ENCODE results near the gene RLN1.
"Not testable (repeated sequence)": the region's sequence is repeated elsewhere in the genome, so short reads cannot be mapped to it uniquely, and the experiment has no call there.

The RLN1 gene

DNA sequence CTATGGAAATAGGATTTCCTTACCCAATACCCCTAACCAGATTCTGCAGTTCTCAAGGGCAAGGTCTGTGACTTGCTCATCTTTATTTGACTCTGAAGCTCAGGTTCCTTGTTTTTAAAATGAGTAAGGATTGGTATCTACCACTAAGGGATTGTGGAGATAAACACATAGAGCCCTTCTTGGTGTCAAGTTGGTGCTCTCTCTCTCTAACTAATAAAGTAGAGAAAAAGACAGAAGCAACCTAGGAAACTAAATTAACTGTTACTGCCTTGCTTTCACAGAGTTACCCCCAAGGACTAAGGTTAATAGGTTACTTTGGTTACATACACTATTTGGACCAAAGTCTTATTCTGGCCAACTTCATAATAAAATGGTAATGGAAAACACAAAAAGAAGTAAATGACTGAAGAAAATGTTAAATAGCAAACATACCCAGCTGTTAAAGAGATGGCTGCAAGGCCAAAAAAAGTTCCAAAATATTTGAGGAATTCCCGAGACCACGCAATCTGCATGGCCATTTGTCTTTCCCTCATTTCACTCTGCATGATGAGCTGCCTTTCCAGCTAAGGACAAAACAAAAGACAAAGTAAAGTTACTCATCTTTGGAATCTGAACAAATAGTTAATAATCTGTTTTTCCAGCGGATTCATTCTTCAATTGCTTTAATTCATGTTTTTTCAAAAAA lies 21.8 kb upstream of the RLN1 start:
- peaks cover 0 to 2% of the 10 kb centered on the region in 2 donors for H3K36me3 ChIP-seq (ENCODE audit: control insufficient read depth in 1 of 2, insufficient read depth in 2 of 2, low read length in 2 of 2)
- H3K27ac ChIP-seq (ENCODE audit: low read depth, low read length), result no peak overlapping the region
- H3K4me1 ChIP-seq (ENCODE audit: control insufficient read depth in 1 of 2, insufficient read depth in 2 of 2, low read length in 2 of 2), result no peaks in the 10 kb centered on the region
- H3K4me3 ChIP-seq (ENCODE audit: low read depth in 1 of 2, low read length in 2 of 2), result no peak overlapping the region
- H3K9ac ChIP-seq (ENCODE audit: low read depth in 1 of 2, low read length in 2 of 2), result no peak overlapping the region
- no peaks in the 10 kb centered on the region for H3K9me3 ChIP-seq (ENCODE audit: control insufficient read depth in 1 of 2, low read length in 2 of 2)
- no peaks in the 10 kb centered on the region for H3K27me3 ChIP-seq (ENCODE audit: control insufficient read depth in 1 of 2, insufficient read depth in 2 of 2, low read length in 2 of 2)

- H3K9ac ChIP-seq (ENCODE audit: low read depth in 1 of 2, low read length in 2 of 2), result no peak overlapping the region
- H3K36me3 ChIP-seq (ENCODE audit: control insufficient read depth in 1 of 2, insufficient read depth in 2 of 2, low read length in 2 of 2), result peaks cover 0 to 9% of the 10 kb centered on the region in 2 donors
- no peaks in the 10 kb centered on the region for H3K9me3 ChIP-seq (ENCODE audit: control insufficient read depth in 1 of 2, low read length in 2 of 2)
- no peaks in the 10 kb centered on the region for H3K4me1 ChIP-seq (ENCODE audit: control insufficient read depth in 1 of 2, insufficient read depth in 2 of 2, low read length in 2 of 2)
- no peaks in the 10 kb centered on the region for H3K27me3 ChIP-seq (ENCODE audit: control insufficient read depth in 1 of 2, insufficient read depth in 2 of 2, low read length in 2 of 2)
- no peak overlapping the region for H3K4me3 ChIP-seq (ENCODE audit: low read depth in 1 of 2, low read length in 2 of 2)
- H3K27ac ChIP-seq (ENCODE audit: low read depth, low read length), result no peak overlapping the region
These were observed 20.7 kb upstream of the RLN1 start for GRCh38 chr9:5360341-5360740.

- Histone ChIP-seq H3K9me3 (ENCODE audit: control insufficient read depth in 1 of 2, low read length in 2 of 2) (no peaks in the 10 kb centered on the region), H3K4me3 (ENCODE audit: low read depth in 1 of 2, low read length in 2 of 2) (no peak overlapping the region), H3K36me3 (ENCODE audit: control insufficient read depth in 1 of 2, insufficient read depth in 2 of 2, low read length in 2 of 2) (peaks cover 0 to 9% of the 10 kb centered on the region in 2 donors), H3K9ac (ENCODE audit: low read depth in 1 of 2, low read length in 2 of 2) (no peak overlapping the region), H3K27me3 (ENCODE audit: control insufficient read depth in 1 of 2, insufficient read depth in 2 of 2, low read length in 2 of 2) (no peaks in the 10 kb centered on the region), H3K4me1 (ENCODE audit: control insufficient read depth in 1 of 2, insufficient read depth in 2 of 2, low read length in 2 of 2) (no peaks in the 10 kb centered on the region), H3K27ac (ENCODE audit: low read depth, low read length) (no peak overlapping the region)
These were observed 17.9 kb upstream of the RLN1 start for GRCh38 chr9:5357431-5358105.

DNA sequence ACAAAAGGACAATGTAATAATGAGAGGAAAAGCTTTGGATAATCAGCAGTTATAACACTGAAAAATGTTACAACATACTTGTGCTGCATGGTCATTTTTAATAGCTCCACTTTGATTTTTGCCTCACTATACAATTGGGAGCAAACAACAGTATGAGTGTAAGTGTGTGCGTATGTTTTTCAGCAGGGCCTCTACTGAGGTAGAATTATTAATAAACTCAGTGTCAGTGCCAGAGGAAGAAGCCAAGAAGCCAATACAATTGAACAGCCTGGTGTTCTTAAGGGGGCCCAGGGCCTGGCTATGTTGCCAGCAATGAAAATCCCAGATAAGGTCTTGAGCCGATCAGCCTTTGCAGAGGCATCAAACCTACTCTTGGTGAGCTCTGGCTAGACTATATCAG lies 16.1 kb upstream of the RLN1 start:
- Histone ChIP-seq H3K4me3 (ENCODE audit: low read depth in 1 of 2, low read length in 2 of 2) (no peak overlapping the region), H3K27me3 (ENCODE audit: control insufficient read depth in 1 of 2, insufficient read depth in 2 of 2, low read length in 2 of 2) (no peaks in the 10 kb centered on the region), H3K9me3 (ENCODE audit: control insufficient read depth in 1 of 2, low read length in 2 of 2) (no peaks in the 10 kb centered on the region), H3K9ac (ENCODE audit: low read depth in 1 of 2, low read length in 2 of 2) (no peak overlapping the region), H3K4me1 (ENCODE audit: control insufficient read depth in 1 of 2, insufficient read depth in 2 of 2, low read length in 2 of 2) (no peaks in the 10 kb centered on the region), H3K36me3 (ENCODE audit: control insufficient read depth in 1 of 2, insufficient read depth in 2 of 2, low read length in 2 of 2) (peaks cover 0 to 9% of the 10 kb centered on the region in 2 donors), H3K27ac (ENCODE audit: low read depth, low read length) (no peak overlapping the region)

DNA sequence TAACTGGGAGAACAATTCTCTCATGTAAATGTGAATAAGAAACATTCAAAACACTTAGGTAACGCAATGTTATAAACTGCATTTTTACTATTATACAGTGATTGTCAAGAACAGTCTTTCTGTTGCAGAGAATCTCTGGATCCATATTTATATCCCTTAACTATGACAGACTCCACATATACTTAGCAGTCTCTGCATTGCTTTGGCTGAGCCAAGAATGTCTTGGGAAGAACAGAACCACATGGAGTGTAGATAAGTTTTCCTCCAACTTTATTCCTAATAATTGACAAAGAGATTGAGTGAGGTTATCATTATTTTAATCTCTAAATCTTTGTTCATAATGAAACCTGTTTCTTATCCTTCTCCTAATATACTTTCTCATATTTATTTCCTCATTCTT lies 15.6 kb upstream of the RLN1 start:
- no peaks in the 10 kb centered on the region for H3K27me3 ChIP-seq (ENCODE audit: control insufficient read depth in 1 of 2, insufficient read depth in 2 of 2, low read length in 2 of 2)
- H3K27ac ChIP-seq (ENCODE audit: low read depth, low read length), result no peak overlapping the region
- H3K4me1 ChIP-seq (ENCODE audit: control insufficient read depth in 1 of 2, insufficient read depth in 2 of 2, low read length in 2 of 2), result no peaks in the 10 kb centered on the region
- no peak overlapping the region for H3K4me3 ChIP-seq (ENCODE audit: low read depth in 1 of 2, low read length in 2 of 2)
- H3K36me3 ChIP-seq (ENCODE audit: control insufficient read depth in 1 of 2, insufficient read depth in 2 of 2, low read length in 2 of 2), result peaks cover 0 to 9% of the 10 kb centered on the region in 2 donors
- no peaks in the 10 kb centered on the region for H3K9me3 ChIP-seq (ENCODE audit: control insufficient read depth in 1 of 2, low read length in 2 of 2)
- no peak overlapping the region for H3K9ac ChIP-seq (ENCODE audit: low read depth in 1 of 2, low read length in 2 of 2)

- H3K27ac ChIP-seq (ENCODE audit: low read depth, low read length), result no peak overlapping the region
- no peaks in the 10 kb centered on the region for H3K27me3 ChIP-seq (ENCODE audit: control insufficient read depth in 1 of 2, insufficient read depth in 2 of 2, low read length in 2 of 2)
- H3K9ac ChIP-seq (ENCODE audit: low read depth in 1 of 2, low read length in 2 of 2), result no peak overlapping the region
- H3K36me3 ChIP-seq (ENCODE audit: control insufficient read depth in 1 of 2, insufficient read depth in 2 of 2, low read length in 2 of 2), result peaks cover 0 to 9% of the 10 kb centered on the region in 2 donors
- no peaks in the 10 kb centered on the region for H3K4me1 ChIP-seq (ENCODE audit: control insufficient read depth in 1 of 2, insufficient read depth in 2 of 2, low read length in 2 of 2)
- no peak overlapping the region for H3K4me3 ChIP-seq (ENCODE audit: low read depth in 1 of 2, low read length in 2 of 2)
- no peaks in the 10 kb centered on the region for H3K9me3 ChIP-seq (ENCODE audit: control insufficient read depth in 1 of 2, low read length in 2 of 2)
These were observed 14.5 kb upstream of the RLN1 start for GRCh38 chr9:5354184-5354583.

DNA sequence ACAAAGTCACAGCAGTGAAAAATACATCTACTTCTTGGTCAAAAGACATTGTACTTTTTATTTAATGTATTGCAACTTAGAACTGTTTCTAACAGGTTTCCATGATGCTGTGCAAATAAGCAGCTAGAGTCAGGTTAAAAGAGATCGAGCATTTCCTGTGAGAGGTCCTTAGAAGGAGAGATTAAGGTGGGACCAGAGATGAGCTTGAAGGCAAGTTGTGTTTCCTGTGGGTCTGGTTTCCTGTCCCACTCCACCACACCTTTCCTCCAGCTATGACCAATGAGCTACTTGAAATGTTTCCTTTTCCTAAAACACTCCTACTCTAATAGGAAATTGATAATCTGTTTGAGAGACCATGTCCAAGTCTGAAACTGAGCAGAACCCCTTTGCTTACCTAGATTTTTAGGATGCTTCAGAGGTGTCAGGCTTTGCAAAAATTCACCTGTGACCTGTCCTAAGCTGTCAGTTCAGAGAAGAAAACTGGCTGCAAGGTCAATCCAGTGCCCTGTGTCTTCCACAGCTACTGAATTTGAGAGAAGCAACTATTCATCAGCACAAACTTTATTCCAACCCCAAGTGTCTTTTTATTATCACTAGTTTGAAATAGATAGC lies 13.1 kb upstream of the RLN1 start:
- H3K9me3 ChIP-seq (ENCODE audit: control insufficient read depth in 1 of 2, low read length in 2 of 2), result no peaks in the 10 kb centered on the region
- peaks cover 0 to 9% of the 10 kb centered on the region in 2 donors for H3K36me3 ChIP-seq (ENCODE audit: control insufficient read depth in 1 of 2, insufficient read depth in 2 of 2, low read length in 2 of 2)
- H3K4me3 ChIP-seq (ENCODE audit: low read depth in 1 of 2, low read length in 2 of 2), result no peak overlapping the region
- no peak overlapping the region for H3K9ac ChIP-seq (ENCODE audit: low read depth in 1 of 2, low read length in 2 of 2)
- H3K4me1 ChIP-seq (ENCODE audit: control insufficient read depth in 1 of 2, insufficient read depth in 2 of 2, low read length in 2 of 2), result no peaks in the 10 kb centered on the region
- H3K27ac ChIP-seq (ENCODE audit: low read depth, low read length), result no peak overlapping the region
- no peaks in the 10 kb centered on the region for H3K27me3 ChIP-seq (ENCODE audit: control insufficient read depth in 1 of 2, insufficient read depth in 2 of 2, low read length in 2 of 2)

- no peaks in the 10 kb centered on the region for H3K36me3 ChIP-seq (ENCODE audit: control insufficient read depth in 1 of 2, insufficient read depth in 2 of 2, low read length in 2 of 2)
- H3K9me3 ChIP-seq (ENCODE audit: control insufficient read depth in 1 of 2, low read length in 2 of 2), result no peaks in the 10 kb centered on the region
- no peak overlapping the region for H3K9ac ChIP-seq (ENCODE audit: low read depth in 1 of 2, low read length in 2 of 2)
- H3K4me1 ChIP-seq (ENCODE audit: control insufficient read depth in 1 of 2, insufficient read depth in 2 of 2, low read length in 2 of 2), result no peaks in the 10 kb centered on the region
- no peaks in the 10 kb centered on the region for H3K27me3 ChIP-seq (ENCODE audit: control insufficient read depth in 1 of 2, insufficient read depth in 2 of 2, low read length in 2 of 2)
- H3K27ac ChIP-seq (ENCODE audit: low read depth, low read length), result no peak overlapping the region
- no peak overlapping the region for H3K4me3 ChIP-seq (ENCODE audit: low read depth in 1 of 2, low read length in 2 of 2)
These were observed 3.0 kb downstream of the RLN1 start for GRCh38 chr9:5336688-5337087.

DNA sequence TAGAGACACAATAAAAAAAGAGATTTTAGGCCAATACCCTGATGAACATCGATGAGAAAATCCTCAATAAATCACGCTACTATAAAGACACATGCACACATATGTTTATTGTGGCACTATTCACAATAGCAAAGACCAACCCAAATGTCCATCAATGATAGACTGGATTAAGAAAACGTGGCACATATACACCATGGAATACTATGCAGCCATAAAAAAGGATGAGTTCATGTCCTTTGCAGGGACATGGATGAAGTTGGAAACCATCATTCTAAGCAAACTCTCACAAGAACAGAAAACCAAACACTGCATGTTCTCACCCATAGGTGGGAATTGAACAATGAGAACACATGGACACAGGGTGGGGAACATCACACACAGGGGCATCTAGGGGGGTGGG lies 8.4 kb downstream of the RLN1 start:
- not testable (repeated sequence) for H3K9ac ChIP-seq (ENCODE audit: low read depth in 1 of 2, low read length in 2 of 2); H3K4me1 ChIP-seq (ENCODE audit: control insufficient read depth in 1 of 2, insufficient read depth in 2 of 2, low read length in 2 of 2); H3K9me3 ChIP-seq (ENCODE audit: control insufficient read depth in 1 of 2, low read length in 2 of 2); H3K36me3 ChIP-seq (ENCODE audit: control insufficient read depth in 1 of 2, insufficient read depth in 2 of 2, low read length in 2 of 2); H3K27me3 ChIP-seq (ENCODE audit: control insufficient read depth in 1 of 2, insufficient read depth in 2 of 2, low read length in 2 of 2); H3K27ac ChIP-seq (ENCODE audit: low read depth, low read length); H3K4me3 ChIP-seq (ENCODE audit: low read depth in 1 of 2, low read length in 2 of 2)

DNA sequence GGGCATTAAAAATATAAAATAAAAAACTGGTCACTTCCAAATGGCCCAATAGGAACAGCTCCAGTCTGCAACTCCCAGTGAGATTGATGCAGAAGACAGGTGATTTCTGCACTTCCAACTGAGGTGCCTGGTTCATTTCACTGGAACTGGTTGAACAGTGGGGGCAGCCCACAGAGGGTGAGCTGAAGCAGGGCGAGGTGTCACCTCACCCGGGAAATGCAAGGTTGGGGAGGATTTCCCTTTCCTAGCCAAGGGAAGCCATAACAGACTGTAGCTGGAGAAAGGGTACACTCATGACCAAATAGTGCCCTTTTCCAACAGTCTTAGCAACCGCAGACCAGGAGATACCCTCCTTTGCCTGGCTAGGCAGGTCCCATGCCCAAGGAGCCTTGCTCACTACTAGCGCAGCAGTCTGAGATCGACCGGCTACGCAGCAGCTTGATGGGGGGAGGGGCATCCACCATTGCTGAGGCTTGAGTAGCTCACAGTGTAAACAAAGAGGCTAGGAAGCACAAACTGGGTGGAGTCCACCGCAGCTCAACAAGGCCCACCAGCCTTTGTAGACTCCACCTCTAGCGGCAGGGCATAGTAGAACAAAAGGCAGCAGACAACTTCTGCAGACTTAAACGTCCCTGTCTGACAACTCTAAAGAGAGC lies 12.7 kb downstream of the RLN1 start:
- H3K9me3 ChIP-seq (ENCODE audit: control insufficient read depth in 1 of 2, low read length in 2 of 2), result no peaks in the 10 kb centered on the region
- H3K27me3 ChIP-seq (ENCODE audit: control insufficient read depth in 1 of 2, insufficient read depth in 2 of 2, low read length in 2 of 2), result no peaks in the 10 kb centered on the region
- no peak overlapping the region for H3K9ac ChIP-seq (ENCODE audit: low read depth in 1 of 2, low read length in 2 of 2)
- H3K4me1 ChIP-seq (ENCODE audit: control insufficient read depth in 1 of 2, insufficient read depth in 2 of 2, low read length in 2 of 2), result no peaks in the 10 kb centered on the region
- H3K4me3 ChIP-seq (ENCODE audit: low read depth in 1 of 2, low read length in 2 of 2), result no peak overlapping the region
- H3K36me3 ChIP-seq (ENCODE audit: control insufficient read depth in 1 of 2, insufficient read depth in 2 of 2, low read length in 2 of 2), result no peaks in the 10 kb centered on the region
- no peak overlapping the region for H3K27ac ChIP-seq (ENCODE audit: low read depth, low read length)

Data from duodenal mucosa (tissue), 2 donors.